Endothelial cell of umbilical vein (primary cell): ENCODE measurements around the gene FUT3. TPM values are rescaled to one million over a fixed set of nuclear protein-coding genes. Genes with fewer than 3 reads are reported as not detected.

Experiments
- BruUV-seq: library from RNA; stranded (reverse); fragments of 400-500 nt; replicated peaks from 2 replicates; lab custom pipeline; 2021; lab: Mats Ljungman, UMichigan
- CTCF ChIA-PET: fragments of 300-600, 350-600 bp; sonication (Branson Sonifier 250); formaldehyde crosslinking; loops from one replicate; lab custom pipeline; 2021; ENCODE audit warnings: antibody characterized with exemption, inconsistent platforms; lab: Charles Lee
- POLR2A ChIA-PET: fragments of 300-600, 350-600 bp; sonication (Branson Sonifier 250); formaldehyde crosslinking; loops from one replicate; lab custom pipeline; 2021; ENCODE audit warnings: antibody characterized with exemption, inconsistent platforms; lab: Charles Lee
- DNase-seq: peaks from one replicate; pipeline ENCODE4 v3.0.0-alpha.2; 2011; ENCODE audit warnings: low read depth, low spot score
- FAIRE-seq: peaks from 2 replicates; lab custom pipeline; 2011; peaks lifted over from hg19 to GRCh38; lab: Jason Lieb, UNC
- H2AFZ ChIP-seq: 2 replicates; pipeline ENCODE4 v1.6.0; 2012; ENCODE audit warnings: low read depth, low read length, control low read depth, inconsistent platforms
- H3K27ac ChIP-seq: 2 replicates; pipeline ENCODE4 v1.5.1; 2011; ENCODE audit warnings: low read depth, mild to moderate bottlenecking, control low read depth, low read length, moderate library complexity; ENCODE audit not compliant: insufficient read depth
- H3K27me3 ChIP-seq, 2 experiments: 2 replicates each; pipeline versions ENCODE4 v1.6.0 to v1.6.1; 2011; ENCODE audit warnings: low read length in 2 of 2, mixed read lengths in 1 of 2; ENCODE audit not compliant: control insufficient read depth in 2 of 2, insufficient read depth in 2 of 2
- H3K36me3 ChIP-seq, 2 experiments: 2 replicates in 1 of 2; 3 replicates in 1 of 2; pipeline ENCODE4 v1.5.1; 2011; ENCODE audit warnings: low read length in 2 of 2, mild to moderate bottlenecking in 1 of 2, moderate library complexity in 1 of 2; ENCODE audit not compliant: control insufficient read depth in 2 of 2, insufficient read depth in 2 of 2; ENCODE audit errors: extremely low read depth in 1 of 2
- H3K4me1 ChIP-seq: 3 replicates; pipeline ENCODE4 v1.5.1; 2011; ENCODE audit warnings: mild to moderate bottlenecking, low read length; ENCODE audit not compliant: control insufficient read depth, insufficient read depth; ENCODE audit errors: extremely low read depth
- H3K4me2 ChIP-seq: 2 replicates; pipeline ENCODE4 v1.6.1; 2011; ENCODE audit warnings: low read length, control low read depth, mixed read lengths; ENCODE audit not compliant: insufficient read depth
- H3K4me3 ChIP-seq, 3 experiments: fragments of 200-600 bp in 1 of 3; sonication (generic), shearing (Covaris generic) in 1 of 3; replicated peaks in 1 of 3; 2 replicates each; pipeline ENCODE4 v1.5.1; 2011 to 2016; ENCODE audit warnings: control low read depth in 3 of 3, low read length in 3 of 3, mild to moderate bottlenecking in 2 of 3, inconsistent platforms in 1 of 3, low read depth in 1 of 3, moderate library complexity in 1 of 3; ENCODE audit not compliant: insufficient read depth in 1 of 3
- H3K79me2 ChIP-seq: 2 replicates; pipeline ENCODE4 v1.6.0; 2012; ENCODE audit warnings: low read length, inconsistent platforms; ENCODE audit not compliant: control insufficient read depth, insufficient read depth
- H3K9ac ChIP-seq: replicated peaks from 2 replicates; pipeline ENCODE3; 2011; ENCODE audit warnings: low read length, control low read depth; ENCODE audit not compliant: insufficient read depth; ENCODE audit errors: extremely low read depth
- H3K9me1 ChIP-seq: replicated peaks from 3 replicates; pipeline ENCODE4 v1.6.0; 2011; ENCODE audit warnings: mild to moderate bottlenecking, low read length; ENCODE audit not compliant: control insufficient read depth, insufficient read depth; ENCODE audit errors: extremely low read depth
- H3K9me3 ChIP-seq: replicated peaks from 2 replicates; pipeline ENCODE4 v1.5.1; 2012; ENCODE audit warnings: low read length, inconsistent platforms; ENCODE audit not compliant: control insufficient read depth, insufficient read depth
- H4K20me1 ChIP-seq: replicated peaks from 2 replicates; pipeline ENCODE3; 2011; ENCODE audit warnings: mild to moderate bottlenecking, low read length; ENCODE audit not compliant: control insufficient read depth, insufficient read depth; ENCODE audit errors: extremely low read depth
- CTCF ChIP-seq, 2 donors: IDR thresholded peaks; 1 replicate in 1 of 2; 2 replicates in 1 of 2; pipeline ENCODE4 v1.5.1; 2011; ENCODE audit warnings: low read length in 2 of 2, mild to moderate bottlenecking in 2 of 2, moderate library complexity in 2 of 2, control low read depth in 1 of 2, inconsistent platforms in 1 of 2, low read depth in 1 of 2; ENCODE audit not compliant: insufficient read depth in 1 of 2; ENCODE audit errors: extremely low read depth in 1 of 2
- EZH2 ChIP-seq: IDR thresholded peaks from 2 replicates; pipeline ENCODE4 v1.6.1; 2012; ENCODE audit warnings: borderline replicate concordance, low read depth, mild to moderate bottlenecking, moderate library complexity, low read length, inconsistent platforms; ENCODE audit not compliant: severe bottlenecking
- POLR2AphosphoS5 ChIP-seq: IDR thresholded peaks from 2 replicates; pipeline ENCODE4 v1.6.1; 2012; ENCODE audit warnings: low read depth, mild to moderate bottlenecking, control low read depth, low read length, moderate library complexity; ENCODE audit not compliant: insufficient read depth
- dilution Hi-C: fragments of 300-500 bp; cut with MboI; formaldehyde crosslinking; loops from one replicate; pipeline ENCODE4 v1.15.0; 2019; ENCODE audit warnings: low sequenced_read_pairs; ENCODE audit not compliant: extremely low pct_ligation_motif_present
- intact Hi-C: fragments of 100-400 bp; cut with micrococcal nuclease; formaldehyde crosslinking; loops from one replicate; pipeline ENCODE4 v1.10.0; 2022
- polyA plus RNA-seq, 4 experiments: library from polyadenylated mRNA; depleted of rRNA in 3 of 4; stranded (reverse) in 3 of 4; unstranded in 1 of 4; fragments of >200 nt; gene quantifications; 2 replicates each; pipeline versions ENCODE4 v1.2.1 to v1.2.3, GENCODE V29; 2011 to 2012; ENCODE audit warnings: missing spikeins in 1 of 4
- total RNA-seq: library from RNA; stranded (reverse); gene quantifications from 2 replicates; pipeline ENCODE4 v1.2.3, GENCODE V29; 2021

FUT3 gene
- total and polyA plus RNA-seq, 2 donors (not counting 3 experiments of a cell fraction or from before 2014, with no cell fraction given) = not detected

DNA sequence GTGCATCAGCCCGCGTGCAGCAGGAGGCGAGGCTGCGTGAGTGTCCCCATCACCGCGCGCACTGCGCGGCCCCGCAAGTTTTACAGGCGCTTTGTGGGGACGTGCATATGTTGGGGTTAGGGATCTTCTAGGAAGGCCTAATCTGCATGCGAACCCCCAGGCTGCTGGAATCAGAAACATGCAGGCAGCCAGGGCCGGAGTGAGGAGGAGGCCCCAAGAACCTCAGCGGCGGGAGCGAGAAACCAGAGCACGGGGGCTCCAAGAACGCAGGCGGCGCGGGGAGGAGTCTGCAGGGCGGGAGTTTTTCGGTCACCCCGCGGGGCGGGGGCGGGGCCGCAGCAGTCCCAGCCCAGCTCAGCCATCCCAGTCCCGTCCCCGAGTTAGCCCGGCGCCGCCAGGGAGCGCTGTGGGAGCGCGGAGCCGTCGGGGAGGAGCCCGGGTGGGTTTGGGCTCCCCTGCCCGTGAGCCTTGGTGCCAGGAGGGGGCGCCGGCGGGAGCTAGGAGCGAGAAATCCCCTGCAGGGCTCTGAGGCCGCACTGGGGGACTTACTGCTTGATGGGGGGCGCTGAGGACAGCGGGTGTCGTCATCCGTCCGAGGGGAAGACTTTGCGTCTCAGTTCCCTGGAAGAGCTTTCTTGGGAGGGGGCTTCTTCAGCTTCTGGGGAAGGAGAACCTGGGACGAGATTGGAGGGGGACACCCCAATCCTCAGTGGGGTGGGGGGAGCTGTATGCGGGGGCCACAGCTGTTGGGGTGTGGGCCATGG is 47.3 kb downstream of the FUT3 start:
- dilution Hi-C loops = no loop called here
- no peaks in the 10 kb centered on the region for H3K36me3 ChIP-seq
- no peaks in the 10 kb centered on the region for H4K20me1 ChIP-seq
- DNase-seq (peak; percentile 89), FAIRE-seq (peak; percentile 90)
- H3K9ac ChIP-seq = no peak overlapping the region
- TF ChIP-seq EZH2 = no peak
- TF ChIP-seq POLR2AphosphoS5 = peak; percentile 42
- peak; percentile 100 for TF ChIP-seq CTCF (IDR thresholded peaks at IDR 0.05; ENCODE audit: extremely low read depth in 1 of 2, insufficient read depth in 1 of 2, low read depth in 1 of 2, low read length in 2 of 2)
- intact Hi-C loops = loop anchor here (1.0 to 10.0 kb wide), 4 partner anchors 19 to 218 kb away; no protein-coding TSS in a partner anchor
- H2AFZ ChIP-seq = peak overlapping the region; percentile 78
- peak overlapping the region in 1 of 3 experiments; percentile 2 for H3K4me3 ChIP-seq
- H3K27ac ChIP-seq = no peak overlapping the region
- ChIA-PET CTCF (interaction anchor here (0.5 to 2.3 kb wide), 56 partner anchors 8 to 396 kb away, joined by 3 to 76 read pairs (median 5); partner anchors contain the start of genes CATSPERD, DUS3L, FUT6 and NDUFA11), POLR2A (interaction anchor here (0.9 to 1.1 kb wide), 3 partner anchors 24 to 164 kb away, joined by 3 to 14 read pairs (median 4); partner anchors contain the start of gene VMAC)
- no TSS peak for BruUV-seq
- H3K4me2 ChIP-seq = peak overlapping the region; percentile 45
- H3K27me3 ChIP-seq = peaks cover 2 to 7% of the 10 kb centered on the region in 2 experiments
- peaks cover 2% of the 10 kb centered on the region for H3K9me1 ChIP-seq
- H3K9me3 ChIP-seq = no peaks in the 10 kb centered on the region
- peaks cover 5% of the 10 kb centered on the region for H3K4me1 ChIP-seq
- H3K79me2 ChIP-seq = no peaks in the 10 kb centered on the region
